ENCODE data around the gene ARPIN.
"Not testable (repeated sequence)": the region's sequence is repeated elsewhere in the genome, so short reads cannot be mapped to it uniquely, and the experiment has no call there.

ARPIN gene

GRCh38 chr15:89912674-89913396 is at the start of gene ARPIN:
Gene ARPIN (minus strand): TSS chr15:89912952. CDS start chr15:89912835, 117 bp downstream.
- DNase-seq (ENCODE audit: low read depth) = peak; percentile 34

- DNase-seq (ENCODE audit: low read depth) = no peak
Observed at GRCh38 chr15:89958107-89958805, 45.5 kb upstream of the ARPIN start.

- not testable (repeated sequence) for DNase-seq (ENCODE audit: low read depth)
Observed at GRCh38 chr15:89955449-89955998, 42.8 kb upstream of the ARPIN start.

- DNase-seq (ENCODE audit: low read depth) = no peak
Observed at GRCh38 chr15:89954541-89954940, 41.8 kb upstream of the ARPIN start.

- DNase-seq (ENCODE audit: low read depth) = no peak
Observed at GRCh38 chr15:89948796-89949195, 36.0 kb upstream of the ARPIN start.

GRCh38 chr15:89947385-89947784 is 34.6 kb upstream of the ARPIN start:
- no peak for DNase-seq (ENCODE audit: low read depth)

GRCh38 chr15:89946681-89947299 is 34.0 kb upstream of the ARPIN start:
- no peak for DNase-seq (ENCODE audit: low read depth)

GRCh38 chr15:89943721-89944120 is 31.0 kb upstream of the ARPIN start:
- DNase-seq (ENCODE audit: low read depth) = not testable (repeated sequence)

- no peak for DNase-seq (ENCODE audit: low read depth)
Observed at GRCh38 chr15:89939910-89940309, 27.2 kb upstream of the ARPIN start.

GRCh38 chr15:89939377-89939776 is 26.6 kb upstream of the ARPIN start:
- DNase-seq (ENCODE audit: low read depth) = not testable (repeated sequence)

- no peak for DNase-seq (ENCODE audit: low read depth)
Observed at GRCh38 chr15:89937365-89938350, 24.9 kb upstream of the ARPIN start.

GRCh38 chr15:89936786-89937265 is 24.1 kb upstream of the ARPIN start:
- DNase-seq (ENCODE audit: low read depth) = no peak

GRCh38 chr15:89936051-89936785 is 23.5 kb upstream of the ARPIN start:
- DNase-seq (ENCODE audit: low read depth) = no peak

- no peak for DNase-seq (ENCODE audit: low read depth)
Observed at GRCh38 chr15:89932880-89933279, 20.1 kb upstream of the ARPIN start.

- no peak for DNase-seq (ENCODE audit: low read depth)
Observed at GRCh38 chr15:89928421-89928820, 15.7 kb upstream of the ARPIN start.

- DNase-seq (ENCODE audit: low read depth) = no peak
Observed at GRCh38 chr15:89926158-89926557, 13.4 kb upstream of the ARPIN start.

GRCh38 chr15:89917442-89918101 is 4.8 kb upstream of the ARPIN start:
- no peak for DNase-seq (ENCODE audit: low read depth)

GRCh38 chr15:89916660-89917059 is 3.9 kb upstream of the ARPIN start:
- DNase-seq (ENCODE audit: low read depth) = no peak

- DNase-seq (ENCODE audit: low read depth) = no peak
Observed at GRCh38 chr15:89912145-89912673, 543 bp downstream of the ARPIN start.
